Trophoblast cell (in vitro differentiated cells and primary cell): ENCODE data around the gene MMP14.
A peak's percentile ranks its signal among the peaks of the same experiment; 100 is the strongest.
"Not testable (repeated sequence)": the region's sequence is repeated elsewhere in the genome, so short reads cannot be mapped to it uniquely, and the experiment has no call there.

ENCODE experiments used
- DNase-seq, 2 donors: peaks; one replicate each; pipeline ENCODE4 v3.0.0-alpha.2; 2016
- H2AFZ ChIP-seq: 2 replicates; pipeline ENCODE4 v1.6.1; 2013; ENCODE audit warnings: low read length, moderate library complexity, mild to moderate bottlenecking; ENCODE audit not compliant: insufficient read depth, poor library complexity
- H2AK5ac ChIP-seq: 2 replicates; pipeline ENCODE4 v1.6.1; 2013; ENCODE audit warnings: mild to moderate bottlenecking, low read length
- H2BK120ac ChIP-seq: 2 replicates; pipeline ENCODE4 v1.6.1; 2013; ENCODE audit warnings: low read length, mild to moderate bottlenecking, moderate library complexity; ENCODE audit not compliant: insufficient read depth, poor library complexity
- H2BK12ac ChIP-seq: 2 replicates; pipeline ENCODE4 v1.6.1; 2013; ENCODE audit warnings: mild to moderate bottlenecking, low read length, moderate library complexity
- H2BK5ac ChIP-seq: 2 replicates; pipeline ENCODE4 v1.6.1; 2013; ENCODE audit warnings: low read length, low read depth, moderate library complexity, mild to moderate bottlenecking; ENCODE audit not compliant: poor library complexity
- H3K14ac ChIP-seq: 2 replicates; pipeline ENCODE4 v1.6.1; 2013; ENCODE audit warnings: mild to moderate bottlenecking, low read length
- H3K18ac ChIP-seq: 2 replicates; pipeline ENCODE4 v1.6.1; 2013; ENCODE audit warnings: mild to moderate bottlenecking, low read length
- H3K23ac ChIP-seq: 2 replicates; pipeline ENCODE4 v1.6.1; 2013; ENCODE audit warnings: low read length
- H3K27ac ChIP-seq: 2 replicates; pipeline ENCODE4 v1.5.1; 2013; ENCODE audit warnings: low read depth, mild to moderate bottlenecking, inconsistent platforms, low read length, moderate library complexity
- H3K27me3 ChIP-seq: 2 replicates; pipeline ENCODE4 v1.6.1; 2013; ENCODE audit warnings: inconsistent platforms, mild to moderate bottlenecking, low read length, moderate library complexity; ENCODE audit not compliant: insufficient read depth
- H3K36me3 ChIP-seq, 2 experiments: 1 replicate in 1 of 2; 2 replicates in 1 of 2; pipeline ENCODE4 v1.6.1; 2013; ENCODE audit warnings: low read length in 2 of 2, mild to moderate bottlenecking in 2 of 2, moderate library complexity in 1 of 2; ENCODE audit not compliant: insufficient read depth in 2 of 2, control insufficient read depth in 1 of 2
- H3K4ac ChIP-seq: 2 replicates; pipeline ENCODE4 v1.6.1; 2013; ENCODE audit warnings: low read depth, mild to moderate bottlenecking, low read length, moderate library complexity
- H3K4me1 ChIP-seq, 2 experiments: 1 replicate in 1 of 2; 2 replicates in 1 of 2; pipeline ENCODE4 v1.6.1; 2013; ENCODE audit warnings: low read length in 2 of 2, mild to moderate bottlenecking in 2 of 2, moderate library complexity in 1 of 2; ENCODE audit not compliant: insufficient read depth in 2 of 2, control insufficient read depth in 1 of 2
- H3K4me2 ChIP-seq: 2 replicates; pipeline ENCODE4 v1.6.1; 2013; ENCODE audit warnings: inconsistent platforms, mild to moderate bottlenecking, low read length, moderate library complexity
- H3K4me3 ChIP-seq: 2 replicates; pipeline ENCODE4 v1.5.1; 2013; ENCODE audit warnings: mild to moderate bottlenecking, low read depth, low read length, inconsistent platforms
- H3K79me1 ChIP-seq: one replicate; pipeline ENCODE4 v1.6.1; 2013; ENCODE audit warnings: low read length
- H3K79me2 ChIP-seq: 2 replicates; pipeline ENCODE4 v1.6.1; 2013; ENCODE audit warnings: low read length, mild to moderate bottlenecking; ENCODE audit not compliant: control insufficient read depth, insufficient read depth, poor library complexity
- H3K9ac ChIP-seq: 2 replicates; pipeline ENCODE4 v1.6.1; 2013; ENCODE audit warnings: mild to moderate bottlenecking, low read length
- H3K9me3 ChIP-seq: 2 replicates; pipeline ENCODE4 v1.6.1; 2013; ENCODE audit warnings: low read depth, mild to moderate bottlenecking, control low read depth, inconsistent platforms, low read length; ENCODE audit not compliant: insufficient read depth
- H4K12ac ChIP-seq: 2 replicates; pipeline ENCODE4 v1.6.1; 2013; ENCODE audit warnings: low read depth, mild to moderate bottlenecking, low read length, moderate library complexity
- H4K8ac ChIP-seq: 2 replicates; pipeline ENCODE4 v1.6.1; 2013; ENCODE audit warnings: low read depth, mild to moderate bottlenecking, low read length, moderate library complexity
- H4K91ac ChIP-seq: one replicate; pipeline ENCODE4 v1.6.1; 2013; ENCODE audit warnings: low read depth, mild to moderate bottlenecking, low read length, moderate library complexity
- WGBS: extraction: QIAGEN DNeasy Blood & Tissue Kit; methylation state at CpG from one replicate; pipeline ENCODE4 v1.1.7; 2013; ENCODE audit warnings: missing lambda C conversion rate; ENCODE audit not compliant: insufficient read length, insufficient coverage; ENCODE audit errors: extremely low coverage; 5-methylcytosine and 5-hydroxymethylcytosine counted together

MMP14 gene

GRCh38 chr14:22852178-22852577 lies 15.8 kb downstream of the MMP14 start:
- not testable (repeated sequence) for H3K14ac ChIP-seq, H3K79me2 ChIP-seq, H2BK12ac ChIP-seq, H3K27me3 ChIP-seq, H3K4ac ChIP-seq, H3K9ac ChIP-seq, H2AK5ac ChIP-seq, H3K9me3 ChIP-seq, H3K18ac ChIP-seq, H4K91ac ChIP-seq, H2BK120ac ChIP-seq, H3K4me2 ChIP-seq, H3K23ac ChIP-seq, H2BK5ac ChIP-seq, H3K4me3 ChIP-seq, DNase-seq, H2AFZ ChIP-seq, H3K27ac ChIP-seq, H4K8ac ChIP-seq, H4K12ac ChIP-seq, H3K36me3 ChIP-seq
- H3K79me1 ChIP-seq: peaks cover 11% of the 10 kb centered on the region
- H3K4me1 ChIP-seq: peaks cover 22 to 32% of the 10 kb centered on the region in 2 experiments
- WGBS: no CpG with 5 or more reads among the region's 12 CpGs

GRCh38 chr14:22852599-22852939 lies 16.2 kb downstream of the MMP14 start:
- Histone ChIP-seq H3K4me3 (no peak overlapping the region), H4K8ac (peak overlapping the region; percentile 59), H2AK5ac (peak overlapping the region; percentile 30), H3K9me3 (no peaks in the 10 kb centered on the region), H2BK5ac (no peak overlapping the region), H4K12ac (peak overlapping the region; percentile 5), H3K79me2 (peaks cover 2% of the 10 kb centered on the region), H3K18ac (peak overlapping the region; percentile 42), H3K14ac (no peak overlapping the region), H3K79me1 (peaks cover 11% of the 10 kb centered on the region), H2BK120ac (no peak overlapping the region), H3K27me3 (no peaks in the 10 kb centered on the region), H2AFZ (peak overlapping the region; percentile 69), H3K36me3 (peaks cover 0 to 3% of the 10 kb centered on the region in 2 experiments), H4K91ac (peak overlapping the region; percentile 42), H3K4me2 (no peak overlapping the region), H3K4me1 (peaks cover 22 to 31% of the 10 kb centered on the region in 2 experiments), H3K4ac (no peak overlapping the region), H3K27ac (no peak overlapping the region), H2BK12ac (peak overlapping the region; percentile 68), H3K9ac (no peak overlapping the region), H3K23ac (no peak overlapping the region)
- no peak for DNase-seq
- WGBS: no CpG with 5 or more reads among the region's 2 CpGs

- Histone ChIP-seq H3K4me3 (peak overlapping the region; percentile 33), H3K27ac (no peak overlapping the region), H4K12ac (peak overlapping the region; percentile 79), H3K79me1 (peaks cover 11% of the 10 kb centered on the region), H3K14ac (peak overlapping the region; percentile 82), H3K4ac (peak overlapping the region; percentile 13), H2BK5ac (peak overlapping the region; percentile 33), H2AK5ac (peak overlapping the region; percentile 45), H2AFZ (peak overlapping the region; percentile 91), H3K36me3 (peaks cover 0 to 3% of the 10 kb centered on the region in 2 experiments), H2BK120ac (peak overlapping the region; percentile 84), H3K23ac (no peak overlapping the region), H4K91ac (peak overlapping the region; percentile 94), H3K9ac (peak overlapping the region; percentile 78), H3K18ac (peak overlapping the region; percentile 63), H2BK12ac (peak overlapping the region; percentile 87), H3K79me2 (peaks cover 2% of the 10 kb centered on the region), H4K8ac (peak overlapping the region; percentile 87), H3K4me2 (peak overlapping the region; percentile 83), H3K4me1 (peaks cover 16 to 26% of the 10 kb centered on the region in 2 experiments), H3K27me3 (no peaks in the 10 kb centered on the region), H3K9me3 (no peaks in the 10 kb centered on the region)
- WGBS: no CpG with 5 or more reads among the region's 20 CpGs
- DNase-seq: peak; percentile 82 to 91
These were observed 16.8 kb downstream of the MMP14 start for GRCh38 chr14:22852940-22853767.

GRCh38 chr14:22854296-22854695 lies 17.9 kb downstream of the MMP14 start:
- H3K9me3 ChIP-seq, H4K91ac ChIP-seq, H2BK5ac ChIP-seq, H3K23ac ChIP-seq, DNase-seq, H3K4ac ChIP-seq, H3K14ac ChIP-seq, H3K79me1 ChIP-seq, H3K27ac ChIP-seq, H2BK12ac ChIP-seq, H3K9ac ChIP-seq, H3K4me2 ChIP-seq, H2AFZ ChIP-seq, H2BK120ac ChIP-seq, H3K36me3 ChIP-seq, H3K79me2 ChIP-seq, H4K12ac ChIP-seq, H4K8ac ChIP-seq, H3K27me3 ChIP-seq, H2AK5ac ChIP-seq, H3K4me3 ChIP-seq, H3K18ac ChIP-seq: not testable (repeated sequence)
- WGBS: no CpG with 5 or more reads among the region's 11 CpGs
- peaks cover 12 to 19% of the 10 kb centered on the region in 2 experiments for H3K4me1 ChIP-seq
